H1 (cell line): ENCODE results near the gene PKD1L1. TPM values are rescaled to one million over a fixed set of nuclear protein-coding genes. Genes with fewer than 3 reads are reported as not detected.

Experiments
- CHD7 ChIP-seq: fragments of 300-600 bp; sonication (generic); IDR thresholded peaks from 2 replicates; pipeline ENCODE4 v1.7.1; 2012; ENCODE audit warnings: low read length, moderate library complexity, mild to moderate bottlenecking, inconsistent platforms; ENCODE audit not compliant: insufficient replicate concordance
- GTF2F1 ChIP-seq: IDR thresholded peaks from 2 replicates; pipeline ENCODE4 v1.6.1; 2012; ENCODE audit warnings: low read depth, low read length, improper control_type of control experiment, borderline replicate concordance
- JUN ChIP-seq: IDR thresholded peaks from 2 replicates; pipeline ENCODE4 v1.6.1; 2011; ENCODE audit warnings: low read depth, mild to moderate bottlenecking, improper control_type of control experiment, low read length
- RAD21 ChIP-seq, 2 experiments: IDR thresholded peaks in 1 of 2; conservative IDR thresholded peaks in 1 of 2; 2 replicates each; pipeline ENCODE4 v1.6.1; 2011; ENCODE audit warnings: low read depth in 2 of 2, low read length in 2 of 2, improper control_type of control experiment in 1 of 2, inconsistent platforms in 1 of 2, mild to moderate bottlenecking in 1 of 2, moderate library complexity in 1 of 2
- RBBP5 ChIP-seq: IDR thresholded peaks from 2 replicates; pipeline ENCODE4 v1.7.1; 2012; ENCODE audit warnings: low read depth, mild to moderate bottlenecking, inconsistent platforms, low read length, moderate library complexity, borderline replicate concordance
- SIX5 ChIP-seq: IDR thresholded peaks from 2 replicates; pipeline ENCODE4 v1.6.1; 2011; ENCODE audit warnings: mild to moderate bottlenecking, low read depth, low read length
- TAF1 ChIP-seq: IDR thresholded peaks from 2 replicates; pipeline ENCODE4 v1.6.1; 2011; ENCODE audit warnings: mild to moderate bottlenecking, low read depth, low read length
- TEAD4 ChIP-seq: IDR thresholded peaks from 2 replicates; pipeline ENCODE4 v1.6.1; 2012; ENCODE audit warnings: low read depth, low read length, inconsistent platforms, mixed read lengths
- polyA plus RNA-seq, 7 experiments: library from polyadenylated mRNA; depleted of rRNA in 3 of 7; stranded (reverse) in 5 of 7; unstranded in 2 of 7; fragments of >200 nt in 5 of 7; fragments of 200-250 nt in 2 of 7; gene quantifications; 1 replicate in 5 of 7; 2 replicates in 1 of 7; 4 replicates in 1 of 7; pipeline versions ENCODE4 v1.2.1 to v1.2.3, GENCODE V29; 2011 to 2013; ENCODE audit warnings: missing spikeins in 2 of 7, mixed read lengths in 2 of 7
- total RNA-seq: library from RNA; stranded (reverse); fragmentation: NEBNext Ultra II Directional; extraction: Animal tissue kit (Norgen Biotek cat#: 25700); gene quantifications from 2 replicates; pipeline ENCODE4 v1.2.1, GENCODE V29; 2021
- TF ChIP-seq, protein P1 (sequence below), 3 experiments: IDR thresholded peaks; 1 replicate in 2 of 3; 2 replicates in 1 of 3; pipeline versions ENCODE4 v1.5.1 to v1.6.1; 2011; ENCODE audit warnings: low read length in 3 of 3, mild to moderate bottlenecking in 3 of 3, inconsistent platforms in 2 of 3, low read depth in 1 of 3, moderate library complexity in 1 of 3; ENCODE audit not compliant: insufficient read depth in 1 of 3; ENCODE audit errors: control extremely low read depth in 1 of 3

The PKD1L1 gene
- total and polyA plus RNA-seq, 2 of the 8 experiments (the other 6 are each of a cell fraction or from before 2014, with no cell fraction given), result 0.22 to 0.35 TPM

- TF ChIP-seq CHD7, result no peak
- TF ChIP-seq JUN, result no peak
- TF ChIP-seq TAF1, result no peak
- TF ChIP-seq, protein P1, sequence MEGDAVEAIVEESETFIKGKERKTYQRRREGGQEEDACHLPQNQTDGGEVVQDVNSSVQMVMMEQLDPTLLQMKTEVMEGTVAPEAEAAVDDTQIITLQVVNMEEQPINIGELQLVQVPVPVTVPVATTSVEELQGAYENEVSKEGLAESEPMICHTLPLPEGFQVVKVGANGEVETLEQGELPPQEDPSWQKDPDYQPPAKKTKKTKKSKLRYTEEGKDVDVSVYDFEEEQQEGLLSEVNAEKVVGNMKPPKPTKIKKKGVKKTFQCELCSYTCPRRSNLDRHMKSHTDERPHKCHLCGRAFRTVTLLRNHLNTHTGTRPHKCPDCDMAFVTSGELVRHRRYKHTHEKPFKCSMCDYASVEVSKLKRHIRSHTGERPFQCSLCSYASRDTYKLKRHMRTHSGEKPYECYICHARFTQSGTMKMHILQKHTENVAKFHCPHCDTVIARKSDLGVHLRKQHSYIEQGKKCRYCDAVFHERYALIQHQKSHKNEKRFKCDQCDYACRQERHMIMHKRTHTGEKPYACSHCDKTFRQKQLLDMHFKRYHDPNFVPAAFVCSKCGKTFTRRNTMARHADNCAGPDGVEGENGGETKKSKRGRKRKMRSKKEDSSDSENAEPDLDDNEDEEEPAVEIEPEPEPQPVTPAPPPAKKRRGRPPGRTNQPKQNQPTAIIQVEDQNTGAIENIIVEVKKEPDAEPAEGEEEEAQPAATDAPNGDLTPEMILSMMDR (IDR thresholded peaks at IDR 0.05; ENCODE audit: control extremely low read depth in 1 of 3, insufficient read depth in 1 of 3, low read depth in 1 of 3, low read length in 3 of 3), result no peak
- no peak for TF ChIP-seq RBBP5
- TF ChIP-seq RAD21 (IDR thresholded peaks at IDR 0.05 in 1 of 2, conservative IDR thresholded peaks at IDR 0.05 in 1 of 2; ENCODE audit: low read depth in 2 of 2, low read length in 2 of 2), result no peak
- no peak for TF ChIP-seq TEAD4
- no peak for TF ChIP-seq GTF2F1
- TF ChIP-seq SIX5, result no peak
Observed at GRCh38 chr7:47942132-47942531, 6.1 kb downstream of the PKD1L1 start (continued).
